Mesendoderm (in vitro differentiated cells): ENCODE results near the gene CARMIL1.

ENCODE experiments used
- DNase-seq: peaks from one replicate; pipeline ENCODE4 v3.0.0; 2013
- H2AK5ac ChIP-seq: 2 replicates; pipeline ENCODE4 v1.6.1; 2013; ENCODE audit warnings: low read length, inconsistent platforms
- H2BK120ac ChIP-seq: 2 replicates; pipeline ENCODE4 v1.6.1; 2013; ENCODE audit warnings: low read depth, mild to moderate bottlenecking, low read length, moderate library complexity, mixed read lengths
- H2BK15ac ChIP-seq: replicated peaks from 2 replicates; pipeline ENCODE4 v1.6.1; 2013; ENCODE audit warnings: low read depth, mild to moderate bottlenecking, moderate library complexity
- H2BK5ac ChIP-seq: 2 replicates; pipeline ENCODE4 v1.6.1; 2013; ENCODE audit warnings: low read length, inconsistent platforms
- H3K18ac ChIP-seq: 2 replicates; pipeline ENCODE4 v1.6.1; 2013; ENCODE audit warnings: mild to moderate bottlenecking, low read length, mixed read lengths
- H3K23ac ChIP-seq: one replicate; pipeline ENCODE4 v1.6.1; 2013; ENCODE audit warnings: low read length
- H3K27ac ChIP-seq: 2 replicates; pipeline ENCODE4 v1.5.1; 2013; ENCODE audit warnings: low read depth, mild to moderate bottlenecking, inconsistent platforms, low read length, moderate library complexity
- H3K27me3 ChIP-seq: 2 replicates; pipeline ENCODE4 v1.6.1; 2013; ENCODE audit warnings: low read length, control low read depth, mild to moderate bottlenecking, inconsistent platforms; ENCODE audit not compliant: insufficient read depth, poor library complexity
- H3K36me3 ChIP-seq: 2 replicates; pipeline ENCODE4 v1.6.1; 2013; ENCODE audit warnings: low read length, inconsistent platforms; ENCODE audit not compliant: control insufficient read depth, insufficient read depth
- H3K4ac ChIP-seq: one replicate; pipeline ENCODE4 v1.6.1; 2013; ENCODE audit warnings: low read depth, mild to moderate bottlenecking, low read length, moderate library complexity
- H3K4me1 ChIP-seq: 2 replicates; pipeline ENCODE4 v1.6.1; 2013; ENCODE audit warnings: low read depth, low read length, inconsistent platforms; ENCODE audit not compliant: control insufficient read depth
- H3K4me2 ChIP-seq: 2 replicates; pipeline ENCODE4 v1.6.1; 2013; ENCODE audit warnings: low read length
- H3K4me3 ChIP-seq: 2 replicates; pipeline ENCODE4 v1.5.1; 2013; ENCODE audit warnings: mild to moderate bottlenecking, low read length
- H3K56ac ChIP-seq: one replicate; pipeline ENCODE4 v1.6.1; 2013; ENCODE audit warnings: low read length
- H3K79me1 ChIP-seq: 2 replicates; pipeline ENCODE4 v1.6.1; 2013; ENCODE audit warnings: low read length, inconsistent platforms
- H3K79me2 ChIP-seq: 2 replicates; pipeline ENCODE4 v1.6.1; 2013; ENCODE audit warnings: mild to moderate bottlenecking, low read length; ENCODE audit not compliant: control insufficient read depth, insufficient read depth
- H3K9ac ChIP-seq: 2 replicates; pipeline ENCODE4 v1.6.1; 2013; ENCODE audit warnings: low read length, inconsistent platforms
- H4K5ac ChIP-seq: one replicate; pipeline ENCODE4 v1.6.1; 2013; ENCODE audit warnings: low read length
- H4K8ac ChIP-seq: one replicate; pipeline ENCODE4 v1.6.1; 2013; ENCODE audit warnings: low read depth, mild to moderate bottlenecking, control low read depth, low read length, moderate library complexity
- WGBS: extraction: QIAGEN DNeasy Blood & Tissue Kit; methylation state at CpG from one replicate; pipeline ENCODE4 v1.1.7; 2013; ENCODE audit warnings: low lambda C conversion rate, missing lambda C conversion rate; ENCODE audit not compliant: insufficient coverage; ENCODE audit errors: extremely low coverage; 5-methylcytosine and 5-hydroxymethylcytosine counted together

The CARMIL1 gene

GRCh38 chr6:25311331-25311840 lies 32.2 kb downstream of the CARMIL1 start:
- Histone ChIP-seq H3K79me1 (peaks cover 2% of the 10 kb centered on the region), H3K36me3 (no peaks in the 10 kb centered on the region), H3K23ac (no peak overlapping the region), H3K4me2 (no peak overlapping the region), H2BK15ac (no peak overlapping the region), H3K27ac (no peak overlapping the region), H3K79me2 (peaks cover under 1% of the 10 kb centered on the region), H2AK5ac (no peak overlapping the region), H3K4me1 (peaks cover 13% of the 10 kb centered on the region), H3K9ac (no peak overlapping the region), H3K56ac (no peak overlapping the region), H3K18ac (no peak overlapping the region), H3K4me3 (no peak overlapping the region), H2BK120ac (no peak overlapping the region), H3K4ac (no peak overlapping the region), H2BK5ac (no peak overlapping the region), H4K5ac (no peak overlapping the region), H3K27me3 (no peaks in the 10 kb centered on the region), H4K8ac (no peak overlapping the region)
- no CpG with 5 or more reads among the region's 1 CpG for WGBS
- DNase-seq, result peak; percentile 63

- H3K36me3 ChIP-seq, result no peaks in the 10 kb centered on the region
- H2BK15ac ChIP-seq, result no peak overlapping the region
- peaks cover 13% of the 10 kb centered on the region for H3K4me1 ChIP-seq
- no peak overlapping the region for H3K4me2 ChIP-seq
- no peak for DNase-seq
- H2BK5ac ChIP-seq, result no peak overlapping the region
- H4K8ac ChIP-seq, result no peak overlapping the region
- H3K27ac ChIP-seq, result no peak overlapping the region
- H3K18ac ChIP-seq, result no peak overlapping the region
- H3K79me1 ChIP-seq, result peaks cover 1% of the 10 kb centered on the region
- no peak overlapping the region for H3K4me3 ChIP-seq
- WGBS, result no CpG with 5 or more reads among the region's 2 CpGs
- no peak overlapping the region for H3K23ac ChIP-seq
- H2AK5ac ChIP-seq, result no peak overlapping the region
- H3K27me3 ChIP-seq, result no peaks in the 10 kb centered on the region
- no peak overlapping the region for H4K5ac ChIP-seq
- no peak overlapping the region for H3K4ac ChIP-seq
- no peak overlapping the region for H2BK120ac ChIP-seq
- no peaks in the 10 kb centered on the region for H3K79me2 ChIP-seq
- H3K9ac ChIP-seq, result no peak overlapping the region
- no peak overlapping the region for H3K56ac ChIP-seq
Observed at GRCh38 chr6:25312034-25312620, 33.0 kb downstream of the CARMIL1 start.

GRCh38 chr6:25312703-25313102 lies 33.5 kb downstream of the CARMIL1 start:
- Histone ChIP-seq H3K79me2 (no peaks in the 10 kb centered on the region), H2BK120ac (no peak overlapping the region), H3K9ac (no peak overlapping the region), H3K4ac (no peak overlapping the region), H2AK5ac (no peak overlapping the region), H3K56ac (no peak overlapping the region), H2BK15ac (no peak overlapping the region), H3K79me1 (peaks cover 1% of the 10 kb centered on the region), H4K8ac (no peak overlapping the region), H3K4me3 (no peak overlapping the region), H3K36me3 (no peaks in the 10 kb centered on the region), H3K4me2 (no peak overlapping the region), H3K18ac (no peak overlapping the region), H2BK5ac (no peak overlapping the region), H3K4me1 (peaks cover 13% of the 10 kb centered on the region), H3K23ac (no peak overlapping the region), H3K27ac (no peak overlapping the region), H4K5ac (no peak overlapping the region), H3K27me3 (no peaks in the 10 kb centered on the region)
- WGBS, result no CpG with 5 or more reads among the region's 2 CpGs
- peak; percentile 48 for DNase-seq

GRCh38 chr6:25314509-25315175 lies 35.5 kb downstream of the CARMIL1 start:
- H2BK5ac ChIP-seq, result no peak overlapping the region
- no peaks in the 10 kb centered on the region for H3K79me2 ChIP-seq
- no peak for DNase-seq
- H3K9ac ChIP-seq, result no peak overlapping the region
- H2BK15ac ChIP-seq, result no peak overlapping the region
- peaks cover 13% of the 10 kb centered on the region for H3K4me1 ChIP-seq
- no peak overlapping the region for H3K4me3 ChIP-seq
- no peak overlapping the region for H4K5ac ChIP-seq
- no peak overlapping the region for H4K8ac ChIP-seq
- no peaks in the 10 kb centered on the region for H3K27me3 ChIP-seq
- no peak overlapping the region for H2AK5ac ChIP-seq
- no peak overlapping the region for H3K56ac ChIP-seq
- 100% methylated on average over 1 of the region's 2 CpGs for WGBS
- no peak overlapping the region for H2BK120ac ChIP-seq
- no peaks in the 10 kb centered on the region for H3K36me3 ChIP-seq
- H3K23ac ChIP-seq, result no peak overlapping the region
- H3K18ac ChIP-seq, result no peak overlapping the region
- H3K4me2 ChIP-seq, result no peak overlapping the region
- H3K27ac ChIP-seq, result no peak overlapping the region
- H3K79me1 ChIP-seq, result peaks cover 4% of the 10 kb centered on the region
- H3K4ac ChIP-seq, result no peak overlapping the region

GRCh38 chr6:25315194-25316177 lies 36.3 kb downstream of the CARMIL1 start:
- Histone ChIP-seq H2AK5ac (no peak overlapping the region), H3K79me1 (peaks cover 3% of the 10 kb centered on the region), H3K27ac (no peak overlapping the region), H3K56ac (no peak overlapping the region), H3K4me2 (no peak overlapping the region), H2BK5ac (no peak overlapping the region), H3K36me3 (no peaks in the 10 kb centered on the region), H3K23ac (no peak overlapping the region), H4K5ac (no peak overlapping the region), H3K79me2 (no peaks in the 10 kb centered on the region), H3K4me1 (peaks cover 15% of the 10 kb centered on the region), H2BK15ac (no peak overlapping the region), H3K4me3 (no peak overlapping the region), H3K4ac (no peak overlapping the region), H4K8ac (no peak overlapping the region), H3K27me3 (no peaks in the 10 kb centered on the region), H3K18ac (no peak overlapping the region), H2BK120ac (no peak overlapping the region), H3K9ac (no peak overlapping the region)
- no CpG with 5 or more reads among the region's 10 CpGs for WGBS
- peak; percentile 85 for DNase-seq
